HepG2 (cell line): ENCODE measurements around the gene SLU7. TPM values are rescaled to one million over a fixed set of nuclear protein-coding genes. Genes with fewer than 3 reads are reported as not detected.

Experiments
- CCAR2 ChIP-seq: fragments of 200-400 bp; formaldehyde crosslinking; optimal IDR thresholded peaks from 2 replicates; pipeline ENCODE3; 2018; ENCODE audit warnings: low read depth, mild to moderate bottlenecking, low read length, moderate library complexity
- CHCHD3 ChIP-seq: sonication (generic); formaldehyde crosslinking; IDR thresholded peaks from 2 replicates; pipeline ENCODE4 v1.8.0; 2022; ENCODE audit warnings: mild to moderate bottlenecking, missing genetic modification reagents, moderate library complexity
- GLI4 ChIP-seq: sonication (generic); formaldehyde crosslinking; IDR thresholded peaks from 2 replicates; pipeline ENCODE4 v1.5.1; 2020; ENCODE audit warnings: missing genetic modification reagents, mild to moderate bottlenecking, moderate library complexity, borderline replicate concordance
- HMG20B ChIP-seq: conservative IDR thresholded peaks from 2 replicates; pipeline ENCODE4 v1.6.1; 2016; ENCODE audit warnings: missing genetic modification reagents, missing compliant biosample characterization
- KLF13 ChIP-seq: sonication (generic); formaldehyde crosslinking; IDR thresholded peaks from 2 replicates; pipeline ENCODE4 v1.4.0; 2020; ENCODE audit warnings: mild to moderate bottlenecking, missing genetic modification reagents
- NFAT5 ChIP-seq: sonication (generic); formaldehyde crosslinking; IDR thresholded peaks from 2 replicates; pipeline ENCODE4 v1.4.0; 2020; ENCODE audit warnings: missing genetic modification reagents
- ONECUT2 ChIP-seq: sonication (generic); formaldehyde crosslinking; IDR thresholded peaks from 2 replicates; pipeline ENCODE4 v1.4.0; 2020; ENCODE audit warnings: missing genetic modification reagents
- PITX1 ChIP-seq: sonication (generic); formaldehyde crosslinking; IDR thresholded peaks from 2 replicates; pipeline ENCODE4 v1.5.1; 2020; ENCODE audit warnings: mild to moderate bottlenecking, missing genetic modification reagents
- YY1 ChIP-seq: IDR thresholded peaks from 2 replicates; pipeline ENCODE4 v1.6.1; 2011; ENCODE audit warnings: low read length, low read depth, moderate library complexity, mild to moderate bottlenecking; ENCODE audit not compliant: insufficient read depth, insufficient replicate concordance
- ZC3H4 ChIP-seq: sonication (generic); formaldehyde crosslinking; IDR thresholded peaks from 2 replicates; pipeline ENCODE4 v1.4.0; 2020; ENCODE audit warnings: missing genetic modification reagents, borderline replicate concordance
- ZNF20 ChIP-seq: sonication (generic); formaldehyde crosslinking; IDR thresholded peaks from 2 replicates; pipeline ENCODE4 v1.4.0; 2020; ENCODE audit warnings: mild to moderate bottlenecking, moderate library complexity, missing genetic modification reagents
- ZNF329 ChIP-seq: sonication (generic); formaldehyde crosslinking; IDR thresholded peaks from 2 replicates; pipeline ENCODE4 v1.9.0; 2021; ENCODE audit warnings: low read depth, mild to moderate bottlenecking, missing genetic modification reagents
- polyA plus RNA-seq, 8 experiments: library from polyadenylated mRNA; depleted of rRNA in 3 of 8; stranded (reverse) in 7 of 8; unstranded in 1 of 8; fragments of >200 nt; fragmentation: Illumina TruSeq in 4 of 8; extraction: Trizol in 4 of 8; gene quantifications; 2 replicates each; pipeline versions ENCODE4 v1.2.1 to v1.2.3, GENCODE V29; 2011 to 2016; ENCODE audit warnings: low read depth in 4 of 8, missing spikeins in 1 of 8, mixed read lengths in 1 of 8; ENCODE audit not compliant: insufficient read depth in 1 of 8
- total RNA-seq, 5 experiments: library from RNA; depleted of rRNA; stranded (reverse); fragments of >200 nt; fragmentation: Illumina TruSeq; extraction: Trizol; gene quantifications; 2 replicates each; pipeline ENCODE4 v1.2.3, GENCODE V29; 2016; ENCODE audit warnings: low read depth in 1 of 5
- TF ChIP-seq, protein P1 (sequence below): sonication (generic); formaldehyde crosslinking; IDR thresholded peaks from 2 replicates; pipeline ENCODE4 v1.9.0; 2021; ENCODE audit warnings: mild to moderate bottlenecking, missing genetic modification reagents
- TF ChIP-seq, protein P2 (sequence below): sonication (generic); formaldehyde crosslinking; IDR thresholded peaks from 2 replicates; pipeline ENCODE4 v1.5.1; 2020; ENCODE audit warnings: missing genetic modification reagents, mild to moderate bottlenecking, borderline replicate concordance
- TF ChIP-seq, protein P3 (sequence below): sonication (generic); formaldehyde crosslinking; IDR thresholded peaks from 2 replicates; pipeline ENCODE4 v1.5.0; 2020; ENCODE audit warnings: mild to moderate bottlenecking, low read depth, missing genetic modification reagents, borderline replicate concordance

SLU7 gene
- total and polyA plus RNA-seq, 2 of the 13 experiments (the other 11 are each of a cell fraction or from before 2014, with no cell fraction given) = 24.0 to 39.2 TPM

- TF ChIP-seq, protein P1, sequence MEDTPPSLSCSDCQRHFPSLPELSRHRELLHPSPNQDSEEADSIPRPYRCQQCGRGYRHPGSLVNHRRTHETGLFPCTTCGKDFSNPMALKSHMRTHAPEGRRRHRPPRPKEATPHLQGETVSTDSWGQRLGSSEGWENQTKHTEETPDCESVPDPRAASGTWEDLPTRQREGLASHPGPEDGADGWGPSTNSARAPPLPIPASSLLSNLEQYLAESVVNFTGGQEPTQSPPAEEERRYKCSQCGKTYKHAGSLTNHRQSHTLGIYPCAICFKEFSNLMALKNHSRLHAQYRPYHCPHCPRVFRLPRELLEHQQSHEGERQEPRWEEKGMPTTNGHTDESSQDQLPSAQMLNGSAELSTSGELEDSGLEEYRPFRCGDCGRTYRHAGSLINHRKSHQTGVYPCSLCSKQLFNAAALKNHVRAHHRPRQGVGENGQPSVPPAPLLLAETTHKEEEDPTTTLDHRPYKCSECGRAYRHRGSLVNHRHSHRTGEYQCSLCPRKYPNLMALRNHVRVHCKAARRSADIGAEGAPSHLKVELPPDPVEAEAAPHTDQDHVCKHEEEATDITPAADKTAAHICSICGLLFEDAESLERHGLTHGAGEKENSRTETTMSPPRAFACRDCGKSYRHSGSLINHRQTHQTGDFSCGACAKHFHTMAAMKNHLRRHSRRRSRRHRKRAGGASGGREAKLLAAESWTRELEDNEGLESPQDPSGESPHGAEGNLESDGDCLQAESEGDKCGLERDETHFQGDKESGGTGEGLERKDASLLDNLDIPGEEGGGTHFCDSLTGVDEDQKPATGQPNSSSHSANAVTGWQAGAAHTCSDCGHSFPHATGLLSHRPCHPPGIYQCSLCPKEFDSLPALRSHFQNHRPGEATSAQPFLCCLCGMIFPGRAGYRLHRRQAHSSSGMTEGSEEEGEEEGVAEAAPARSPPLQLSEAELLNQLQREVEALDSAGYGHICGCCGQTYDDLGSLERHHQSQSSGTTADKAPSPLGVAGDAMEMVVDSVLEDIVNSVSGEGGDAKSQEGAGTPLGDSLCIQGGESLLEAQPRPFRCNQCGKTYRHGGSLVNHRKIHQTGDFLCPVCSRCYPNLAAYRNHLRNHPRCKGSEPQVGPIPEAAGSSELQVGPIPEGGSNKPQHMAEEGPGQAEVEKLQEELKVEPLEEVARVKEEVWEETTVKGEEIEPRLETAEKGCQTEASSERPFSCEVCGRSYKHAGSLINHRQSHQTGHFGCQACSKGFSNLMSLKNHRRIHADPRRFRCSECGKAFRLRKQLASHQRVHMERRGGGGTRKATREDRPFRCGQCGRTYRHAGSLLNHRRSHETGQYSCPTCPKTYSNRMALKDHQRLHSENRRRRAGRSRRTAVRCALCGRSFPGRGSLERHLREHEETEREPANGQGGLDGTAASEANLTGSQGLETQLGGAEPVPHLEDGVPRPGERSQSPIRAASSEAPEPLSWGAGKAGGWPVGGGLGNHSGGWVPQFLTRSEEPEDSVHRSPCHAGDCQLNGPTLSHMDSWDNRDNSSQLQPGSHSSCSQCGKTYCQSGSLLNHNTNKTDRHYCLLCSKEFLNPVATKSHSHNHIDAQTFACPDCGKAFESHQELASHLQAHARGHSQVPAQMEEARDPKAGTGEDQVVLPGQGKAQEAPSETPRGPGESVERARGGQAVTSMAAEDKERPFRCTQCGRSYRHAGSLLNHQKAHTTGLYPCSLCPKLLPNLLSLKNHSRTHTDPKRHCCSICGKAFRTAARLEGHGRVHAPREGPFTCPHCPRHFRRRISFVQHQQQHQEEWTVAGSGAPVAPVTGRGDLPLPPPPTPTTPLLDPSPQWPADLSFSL (CRISPR knock-in tag) = no peak
- TF ChIP-seq HMG20B (CRISPR knock-in tag) (0 out of 2 replicates have a peak, but pooled peaks have one; percentile 14), YY1 (peak; percentile 58), ZNF329 (CRISPR knock-in tag) (no peak; the same call in 1 of the 2 replicates), PITX1 (CRISPR knock-in tag) (peak; percentile 85), KLF13 (no peak), CHCHD3 (CRISPR knock-in tag) (no peak), CCAR2 (peak; percentile 53), GLI4 (CRISPR knock-in tag) (peak; percentile 75; the same call in 1 of the 2 replicates), NFAT5 (peak; percentile 67; the same call in 1 of the 2 replicates), ZNF20 (no peak), ONECUT2 (CRISPR knock-in tag) (no peak), ZC3H4 (CRISPR knock-in tag) (no peak; the same call in 1 of the 2 replicates)
- TF ChIP-seq, protein P2, sequence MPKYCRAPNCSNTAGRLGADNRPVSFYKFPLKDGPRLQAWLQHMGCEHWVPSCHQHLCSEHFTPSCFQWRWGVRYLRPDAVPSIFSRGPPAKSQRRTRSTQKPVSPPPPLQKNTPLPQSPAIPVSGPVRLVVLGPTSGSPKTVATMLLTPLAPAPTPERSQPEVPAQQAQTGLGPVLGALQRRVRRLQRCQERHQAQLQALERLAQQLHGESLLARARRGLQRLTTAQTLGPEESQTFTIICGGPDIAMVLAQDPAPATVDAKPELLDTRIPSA (CRISPR knock-in tag) = no peak
- TF ChIP-seq, protein P3, sequence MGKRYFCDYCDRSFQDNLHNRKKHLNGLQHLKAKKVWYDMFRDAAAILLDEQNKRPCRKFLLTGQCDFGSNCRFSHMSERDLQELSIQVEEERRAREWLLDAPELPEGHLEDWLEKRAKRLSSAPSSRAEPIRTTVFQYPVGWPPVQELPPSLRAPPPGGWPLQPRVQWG (CRISPR knock-in tag) = no peak
These were observed 48.9 kb upstream of the SLU7 start (continued) for GRCh38 chr5:160467555-160468362.
